ENCODE data around the gene FRMD4B.

DNA sequence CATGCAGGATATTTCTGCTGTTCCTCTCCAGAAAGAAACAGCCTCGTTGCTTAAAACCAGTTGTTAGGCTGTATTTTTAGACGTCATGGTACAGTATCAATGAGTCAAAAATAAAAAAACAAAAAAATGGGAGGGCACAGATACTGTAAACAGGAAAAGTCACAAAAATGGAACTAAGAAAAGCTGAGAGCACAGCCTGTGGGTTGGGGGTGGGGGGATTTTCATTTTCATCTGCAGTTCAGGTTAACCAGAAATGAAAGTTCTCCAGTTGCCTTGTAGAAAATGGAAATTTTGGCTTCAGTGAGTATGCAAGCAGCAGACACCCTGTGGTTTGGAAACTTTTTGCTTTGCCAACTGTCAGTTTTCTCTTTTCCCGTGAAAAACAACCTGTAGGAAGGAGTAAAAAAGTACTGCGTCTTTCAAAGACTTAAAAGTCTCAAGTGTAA, 59.0 kb downstream of the FRMD4B start:
- no peak for TF ChIP-seq POLR2A (IDR thresholded peaks at IDR 0.05; ENCODE audit: low read length)
- no peak for TF ChIP-seq GATA1 (IDR thresholded peaks at IDR 0.05; ENCODE audit: low read depth, low read length)

Data from erythroblast (primary cell).